Psoas muscle (tissue), 8 donors: Measurements from ENCODE around the gene NOD2. TPM values are rescaled to one million over a fixed set of nuclear protein-coding genes. Genes with fewer than 3 reads are reported as not detected.

Experiments used
- ATAC-seq, 4 donors: fragments of 200-7000 bp; cut with Tn5 transposase; one replicate each; pipeline ENCODE4 v1.9.1; 2020; ENCODE audit warnings: moderate library complexity in 3 of 4, mild to moderate bottlenecking in 2 of 4
- DNase-seq, 2 donors: peaks; one replicate each; pipeline ENCODE4 v3.0.0-alpha.2; 2020
- H3K27ac ChIP-seq: fragments of 200-600 bp; one replicate; pipeline ENCODE4 v1.8.0; 2022
- H3K27me3 ChIP-seq, 3 donors: fragments of 200-600 bp in 1 of 3; one replicate each; pipeline versions ENCODE4 v1.6.1 to v1.8.0; 2013 to 2022; ENCODE audit warnings: low read length in 2 of 3, mild to moderate bottlenecking in 2 of 3, moderate library complexity in 1 of 3; ENCODE audit not compliant: insufficient read depth in 3 of 3
- H3K36me3 ChIP-seq, 2 donors: fragments of 200-600 bp in 1 of 2; one replicate each; pipeline versions ENCODE4 v1.6.1 to v1.8.0; 2013 to 2022; ENCODE audit warnings: low read depth in 1 of 2, mild to moderate bottlenecking in 1 of 2, moderate library complexity in 1 of 2; ENCODE audit not compliant: insufficient read depth in 1 of 2
- H3K4me1 ChIP-seq: fragments of 200-600 bp; one replicate; pipeline ENCODE4 v1.8.0; 2022
- H3K4me3 ChIP-seq: fragments of 200-600 bp; one replicate; pipeline ENCODE4 v1.8.0; 2022; ENCODE audit warnings: mild to moderate bottlenecking
- H3K9me3 ChIP-seq: fragments of 200-600 bp; one replicate; pipeline ENCODE4 v1.8.0; 2022
- CTCF ChIP-seq: fragments of 200-600 bp; IDR thresholded peaks from one replicate; pipeline ENCODE4 v1.8.0; 2022; ENCODE audit warnings: antibody characterized with exemption
- WGBS, 3 donors: extraction: QIAGEN DNeasy Blood & Tissue Kit; methylation state at CpG; one replicate each; pipeline versions ENCODE4 v1.1.6 to v1.1.7; 2013; 5-methylcytosine and 5-hydroxymethylcytosine counted together
- intact Hi-C, 2 donors: fragments of 100-400 bp; cut with DNase I; formaldehyde crosslinking; loops; one replicate each; pipeline versions ENCODE4 v1.11.0 to v1.14.2; 2022
- polyA plus RNA-seq, 3 donors: library from polyadenylated mRNA; stranded (reverse); fragments of 200-250 nt; gene quantifications; one replicate each; pipeline ENCODE4 v1.2.3, GENCODE V29; 2013
- total RNA-seq, 4 donors: library from RNA; stranded (reverse); fragmentation: NEBNext Ultra II Directional in 2 of 4; extraction: Animal tissue kit (Norgen Biotek cat#: 25700) in 2 of 4; gene quantifications; one replicate each; pipeline versions ENCODE4 v1.2.1 to v1.2.4, GENCODE V29; 2021 to 2023
- donor health status: healthy with polysubstance abuse.
- donor health status: DM: no; HTN: no; CAD: no; lungs with moderate emphysema.
- donor health status: Bipolar disorder and iron deficiency.
- donor health status: healthy.
- donor health status: DM: yes; HTN: yes; CAD: no.
- donor health status: DM: no; HTN: no; CAD: no.
- donor health status: DM: no; HTN: no; CAD: no.
- donor health status: DM: yes; HTN: yes; CAD: no.

The NOD2 gene
- total and polyA plus RNA-seq, 7 donors: 0.07 to 0.74 (median 0.25) TPM

GRCh38 chr16:50664270-50664669 lies 29.1 kb upstream of the NOD2 start:
- ATAC-seq (no peak), DNase-seq (no peak)
- Histone ChIP-seq H3K27ac (no peak overlapping the region), H3K4me1 (peaks cover 16% of the 10 kb centered on the region), H3K4me3 (no peak overlapping the region), H3K9me3 (no peaks in the 10 kb centered on the region), H3K36me3 (no peaks in the 10 kb centered on the region), H3K27me3 (no peaks in the 10 kb centered on the region)
- no peak for TF ChIP-seq CTCF
- WGBS, 3 donors: 90 to 97% (median 94%) methylated on average over 5 of the region's 5 CpGs
- intact Hi-C loops: loop anchor here (2.0 to 10.0 kb wide), 5 partner anchors 143 to 639 kb away; partner anchors contain the start of gene CNEP1R1 (in 1 of the 2)

- Histone ChIP-seq H3K4me1 (peaks cover 16% of the 10 kb centered on the region), H3K4me3 (peak overlapping the region; percentile 68), H3K36me3 (no peaks in the 10 kb centered on the region), H3K27me3 (no peaks in the 10 kb centered on the region), H3K9me3 (no peaks in the 10 kb centered on the region), H3K27ac (peak overlapping the region; percentile 60)
- peak; percentile 63 to 88 (median 76) for ATAC-seq
- peak; percentile 88 for TF ChIP-seq CTCF
- WGBS, 3 donors: 16 to 19% (median 18%) methylated on average over 40 of the region's 40 CpGs
- peak; percentile 74 to 85 for DNase-seq
- intact Hi-C loops: loop anchor here (2.0 to 10.0 kb wide), 8 partner anchors 118 to 641 kb away; partner anchors contain the start of genes CNEP1R1 (in 1 of the 2) and NKD1 (in 1 of the 2)
These were observed 28.1 kb upstream of the NOD2 start for GRCh38 chr16:50665128-50665878.

GRCh38 chr16:50666658-50667496 lies 26.5 kb upstream of the NOD2 start:
- 87 to 92% (median 89%) methylated on average over 9 of the region's 9 CpGs for WGBS, 3 donors
- Histone ChIP-seq H3K9me3 (peaks cover 3% of the 10 kb centered on the region), H3K36me3 (no peaks in the 10 kb centered on the region), H3K27me3 (no peaks in the 10 kb centered on the region), H3K4me3 (no peak overlapping the region), H3K4me1 (peaks cover 16% of the 10 kb centered on the region), H3K27ac (no peak overlapping the region)
- intact Hi-C loops: loop anchor here (5.0 to 10.0 kb wide), 6 partner anchors 120 to 642 kb away; partner anchors contain the start of genes CNEP1R1 (in 1 of the 2) and NKD1 (in 1 of the 2)
- DNase-seq: no peak
- TF ChIP-seq CTCF: no peak
- ATAC-seq: no peak

DNA sequence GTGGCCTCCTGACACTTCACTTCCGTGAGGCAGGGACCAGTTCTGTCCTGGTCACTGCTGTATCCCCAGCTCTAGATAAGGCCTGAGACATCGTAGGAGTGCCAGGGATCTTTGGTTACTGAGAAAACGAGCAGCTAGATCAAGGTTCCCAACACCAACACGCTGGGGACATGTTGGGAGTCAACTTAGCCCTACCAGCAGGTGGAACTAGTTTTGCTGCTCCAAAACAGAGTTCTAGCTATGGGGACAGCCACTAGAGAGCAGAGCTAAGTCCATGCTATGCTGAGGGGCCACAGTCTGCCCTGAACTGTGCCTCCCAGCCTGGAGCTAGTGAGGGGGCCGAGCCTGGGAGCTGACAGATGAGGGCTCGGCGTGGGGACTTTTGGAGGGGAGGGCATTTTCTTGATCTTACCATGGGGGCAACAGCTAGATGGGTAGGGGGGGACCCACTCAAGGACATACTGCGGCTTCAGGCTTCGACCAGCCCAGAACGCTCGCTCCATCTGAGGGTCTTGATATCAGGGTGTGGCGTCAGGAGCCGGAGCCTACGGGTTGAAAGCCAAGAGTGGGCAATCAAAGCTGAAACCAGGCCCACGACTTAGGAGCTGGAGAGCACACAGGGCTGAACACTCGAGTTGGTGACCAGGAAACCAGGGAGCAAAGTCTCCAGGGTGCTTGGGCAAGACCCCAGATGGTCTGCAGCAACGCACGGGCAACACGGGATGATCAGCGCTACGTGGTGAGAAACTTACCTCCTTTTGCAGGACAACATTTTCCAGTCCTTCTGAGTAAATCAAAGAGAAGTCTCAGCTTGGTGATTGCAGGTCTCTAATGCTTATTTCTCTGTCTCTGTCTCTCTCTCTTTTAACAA lies 25.7 kb upstream of the NOD2 start:
- H3K27ac ChIP-seq: peak overlapping the region; percentile 64
- H3K4me1 ChIP-seq: peaks cover 16% of the 10 kb centered on the region
- TF ChIP-seq CTCF: no peak
- DNase-seq (no peak), ATAC-seq (peak; percentile 43 to 58 (median 54))
- no peak overlapping the region for H3K4me3 ChIP-seq
- peaks cover 0 to 2% (median 0%) of the 10 kb centered on the region in 3 donors for H3K27me3 ChIP-seq
- H3K9me3 ChIP-seq: peaks cover 7% of the 10 kb centered on the region
- intact Hi-C loops: loop anchor here (5.0 to 10.0 kb wide), 6 partner anchors 120 to 643 kb away; partner anchors contain the start of genes CNEP1R1 (in 1 of the 2) and NKD1 (in 1 of the 2)
- no peaks in the 10 kb centered on the region for H3K36me3 ChIP-seq
- 76 to 85% (median 79%) methylated on average over 21 of the region's 21 CpGs for WGBS, 3 donors
